Keratinocyte (primary cell): ENCODE results near the gene CNOT6. TPM values are rescaled to one million over a fixed set of nuclear protein-coding genes. Genes with fewer than 3 reads are reported as not detected.

Experiments
- DNase-seq: peaks from one replicate; pipeline ENCODE4 v3.0.0-alpha.2; 2011; ENCODE audit warnings: low read depth, missing footprints, low spot score
- FAIRE-seq: peaks from 2 replicates; lab custom pipeline; 2011; peaks lifted over from hg19 to GRCh38; lab: Jason Lieb, UNC
- H2AFZ ChIP-seq: 2 replicates; pipeline ENCODE4 v1.6.0; 2012; ENCODE audit warnings: low read length, control low read depth, inconsistent platforms; ENCODE audit not compliant: control insufficient read depth
- H3K27ac ChIP-seq: 2 replicates; pipeline ENCODE4 v1.5.1; 2011; ENCODE audit warnings: low read length; ENCODE audit not compliant: control insufficient read depth, insufficient read depth
- H3K27me3 ChIP-seq: 3 replicates; pipeline ENCODE4 v1.6.0; 2011; ENCODE audit warnings: low read length; ENCODE audit not compliant: control insufficient read depth, insufficient read depth; ENCODE audit errors: extremely low read depth
- H3K36me3 ChIP-seq, 2 experiments: 2 replicates in 1 of 2; 3 replicates in 1 of 2; pipeline ENCODE4 v1.5.1; 2011; ENCODE audit warnings: low read length in 2 of 2, mild to moderate bottlenecking in 1 of 2; ENCODE audit not compliant: control insufficient read depth in 2 of 2, insufficient read depth in 2 of 2; ENCODE audit errors: extremely low read depth in 1 of 2
- H3K4me1 ChIP-seq: 3 replicates; pipeline ENCODE4 v1.5.1; 2011; ENCODE audit warnings: low read length; ENCODE audit not compliant: control insufficient read depth, insufficient read depth; ENCODE audit errors: extremely low read depth
- H3K4me2 ChIP-seq: 3 replicates; pipeline ENCODE4 v1.6.0; 2011; ENCODE audit warnings: low read depth, low read length; ENCODE audit not compliant: control insufficient read depth, insufficient read depth; ENCODE audit errors: extremely low read depth
- H3K4me3 ChIP-seq, 3 experiments: fragments of 200-600 bp in 1 of 3; sonication (generic) in 1 of 3; 2 replicates in 2 of 3; 3 replicates in 1 of 3; pipeline ENCODE4 v1.5.1; 2011 to 2016; ENCODE audit warnings: low read length in 3 of 3, mild to moderate bottlenecking in 3 of 3, control low read depth in 2 of 3, inconsistent platforms in 1 of 3, low read depth in 1 of 3, mixed read lengths in 1 of 3, mixed run types in 1 of 3, moderate library complexity in 1 of 3; ENCODE audit not compliant: control insufficient read depth in 2 of 3, insufficient read depth in 2 of 3; ENCODE audit errors: extremely low read depth in 1 of 3
- H3K79me2 ChIP-seq: 2 replicates; pipeline ENCODE4 v1.6.0; 2012; ENCODE audit warnings: low read length; ENCODE audit not compliant: control insufficient read depth, insufficient read depth
- H3K9ac ChIP-seq: 3 replicates; pipeline ENCODE4 v1.6.0; 2011; ENCODE audit warnings: low read length; ENCODE audit not compliant: control insufficient read depth, insufficient read depth; ENCODE audit errors: extremely low read depth
- H3K9me1 ChIP-seq: 3 replicates; pipeline ENCODE4 v1.6.0; 2011; ENCODE audit warnings: low read length; ENCODE audit not compliant: control insufficient read depth, insufficient read depth; ENCODE audit errors: extremely low read depth
- H3K9me3 ChIP-seq: 2 replicates; pipeline ENCODE4 v1.5.1; 2012; ENCODE audit warnings: low read depth, low read length; ENCODE audit not compliant: control insufficient read depth
- H4K20me1 ChIP-seq: 3 replicates; pipeline ENCODE4 v1.6.0; 2011; ENCODE audit warnings: low read length; ENCODE audit not compliant: control insufficient read depth, insufficient read depth; ENCODE audit errors: extremely low read depth
- EZH2 ChIP-seq: IDR thresholded peaks from one replicate; pipeline ENCODE4 v1.6.1; 2012; ENCODE audit warnings: inconsistent platforms, mild to moderate bottlenecking, low read length, moderate library complexity
- dilution Hi-C: fragments of 300-500 bp; cut with MboI; formaldehyde crosslinking; loops from one replicate; pipeline ENCODE4 v1.7.0; 2020; ENCODE audit warnings: low sequenced_read_pairs; ENCODE audit not compliant: extremely low pct_ligation_motif_present
- polyA plus RNA-seq, 5 experiments: library from polyadenylated mRNA; depleted of rRNA in 3 of 5; stranded (reverse) in 3 of 5; stranded (forward) in 1 of 5; unstranded in 1 of 5; fragments of >200 nt; gene quantifications; 1 replicate in 1 of 5; 2 replicates in 3 of 5; 3 replicates in 1 of 5; pipeline versions ENCODE4 v1.2.1 to v1.2.3, GENCODE V29; 2011 to 2012; ENCODE audit warnings: missing spikeins in 2 of 5, low read depth in 1 of 5, low replicate concordance in 1 of 5
- TF ChIP-seq, protein P1 (sequence below), 3 experiments: IDR thresholded peaks in 1 of 3; conservative IDR thresholded peaks in 1 of 3; optimal IDR thresholded peaks in 1 of 3; 2 replicates in 2 of 3; 3 replicates in 1 of 3; pipeline versions ENCODE3 to v1.5.1; 2011; ENCODE audit warnings: low read length in 3 of 3, mild to moderate bottlenecking in 3 of 3, moderate library complexity in 2 of 3, control low read depth in 1 of 3, inconsistent platforms in 1 of 3; ENCODE audit not compliant: insufficient read depth in 2 of 3; ENCODE audit errors: extremely low read depth in 1 of 3

The CNOT6 gene
- polyA plus RNA-seq, 1 donor (not counting 4 experiments of a cell fraction or from before 2014, with no cell fraction given): 29.7 TPM

DNA sequence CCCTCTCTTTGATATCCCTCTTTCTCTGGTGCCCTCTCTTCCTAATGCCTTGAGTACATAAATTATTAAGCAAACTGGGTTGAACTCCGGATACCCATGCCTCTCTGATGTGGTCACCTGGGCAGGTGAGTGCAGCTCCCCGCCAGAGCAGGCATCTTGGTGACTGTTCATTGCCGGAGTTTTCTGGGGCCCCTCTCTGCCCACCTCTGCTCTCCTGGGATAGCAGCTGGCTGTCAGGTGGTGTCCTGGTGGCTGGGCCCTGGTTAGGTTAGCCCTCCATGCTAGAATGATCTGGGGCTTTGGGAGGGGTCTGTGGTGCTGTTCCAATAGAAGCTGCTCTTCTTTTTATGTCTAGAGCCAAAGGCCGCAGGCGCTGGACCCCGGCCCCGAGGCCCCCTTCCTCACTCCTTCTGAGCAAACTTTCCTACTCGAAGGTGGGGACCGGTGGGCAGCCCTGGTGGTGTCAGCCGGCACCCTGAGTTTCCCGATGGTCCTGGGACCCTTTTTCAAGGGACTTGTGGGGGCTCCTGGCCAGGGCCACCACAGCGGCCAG is 102.0 kb downstream of the CNOT6 start:
- Histone ChIP-seq H3K4me1 (no peaks in the 10 kb centered on the region), H3K9me1 (no peaks in the 10 kb centered on the region), H3K4me2 (no peak overlapping the region), H3K4me3 (no peak overlapping the region), H3K9ac (no peak overlapping the region), H4K20me1 (no peaks in the 10 kb centered on the region), H3K9me3 (no peaks in the 10 kb centered on the region), H3K27me3 (peaks cover 23% of the 10 kb centered on the region), H2AFZ (no peak overlapping the region), H3K79me2 (no peaks in the 10 kb centered on the region), H3K36me3 (no peaks in the 10 kb centered on the region), H3K27ac (no peak overlapping the region)
- FAIRE-seq (no peak), DNase-seq (no peak)
- dilution Hi-C loops: no loop called here
- TF ChIP-seq EZH2: no peak
- TF ChIP-seq, protein P1, sequence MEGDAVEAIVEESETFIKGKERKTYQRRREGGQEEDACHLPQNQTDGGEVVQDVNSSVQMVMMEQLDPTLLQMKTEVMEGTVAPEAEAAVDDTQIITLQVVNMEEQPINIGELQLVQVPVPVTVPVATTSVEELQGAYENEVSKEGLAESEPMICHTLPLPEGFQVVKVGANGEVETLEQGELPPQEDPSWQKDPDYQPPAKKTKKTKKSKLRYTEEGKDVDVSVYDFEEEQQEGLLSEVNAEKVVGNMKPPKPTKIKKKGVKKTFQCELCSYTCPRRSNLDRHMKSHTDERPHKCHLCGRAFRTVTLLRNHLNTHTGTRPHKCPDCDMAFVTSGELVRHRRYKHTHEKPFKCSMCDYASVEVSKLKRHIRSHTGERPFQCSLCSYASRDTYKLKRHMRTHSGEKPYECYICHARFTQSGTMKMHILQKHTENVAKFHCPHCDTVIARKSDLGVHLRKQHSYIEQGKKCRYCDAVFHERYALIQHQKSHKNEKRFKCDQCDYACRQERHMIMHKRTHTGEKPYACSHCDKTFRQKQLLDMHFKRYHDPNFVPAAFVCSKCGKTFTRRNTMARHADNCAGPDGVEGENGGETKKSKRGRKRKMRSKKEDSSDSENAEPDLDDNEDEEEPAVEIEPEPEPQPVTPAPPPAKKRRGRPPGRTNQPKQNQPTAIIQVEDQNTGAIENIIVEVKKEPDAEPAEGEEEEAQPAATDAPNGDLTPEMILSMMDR (optimal IDR thresholded peaks at IDR 0.05 in 1 of 3, IDR thresholded peaks at IDR 0.05 in 1 of 3, conservative IDR thresholded peaks at IDR 0.05 in 1 of 3; ENCODE audit: extremely low read depth in 1 of 3, insufficient read depth in 2 of 3, low read length in 3 of 3): no peak

DNA sequence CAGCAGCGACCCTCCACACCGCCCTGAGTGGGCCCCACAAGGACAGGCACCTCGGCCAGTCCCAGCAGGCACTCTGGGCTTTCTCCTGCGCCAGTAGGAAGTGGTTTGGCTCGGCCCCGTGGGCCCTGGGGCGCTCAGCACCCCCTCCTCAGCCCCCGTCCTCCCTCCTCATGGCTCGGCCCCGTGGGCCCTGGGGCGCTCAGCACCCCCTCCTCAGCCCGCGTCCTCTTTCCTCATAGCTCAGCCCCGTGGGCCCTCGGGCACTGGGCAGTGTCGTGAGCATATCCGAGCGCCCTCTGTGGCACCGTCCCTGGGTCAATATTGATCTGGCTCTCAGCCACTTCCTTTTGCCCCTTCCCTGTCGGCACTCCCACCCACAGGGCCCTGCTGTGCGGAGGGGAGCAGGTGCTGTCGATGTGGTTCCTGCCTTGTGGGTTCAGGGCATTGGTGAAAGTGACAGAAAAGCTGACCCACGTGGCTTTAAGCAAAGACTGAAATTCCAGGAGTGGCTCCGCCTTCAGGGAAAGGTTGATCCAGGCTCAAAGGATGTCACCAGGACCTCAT is 102.6 kb downstream of the CNOT6 start:
- peaks cover 17% of the 10 kb centered on the region for H3K27me3 ChIP-seq
- H2AFZ ChIP-seq: no peak overlapping the region
- H3K4me2 ChIP-seq: no peak overlapping the region
- no peaks in the 10 kb centered on the region for H3K79me2 ChIP-seq
- H3K4me3 ChIP-seq: no peak overlapping the region
- H3K9ac ChIP-seq: no peak overlapping the region
- no peaks in the 10 kb centered on the region for H4K20me1 ChIP-seq
- FAIRE-seq (no peak), DNase-seq (no peak)
- H3K36me3 ChIP-seq: no peaks in the 10 kb centered on the region
- H3K27ac ChIP-seq: no peak overlapping the region
- TF ChIP-seq EZH2: no peak
- TF ChIP-seq, protein P1 (optimal IDR thresholded peaks at IDR 0.05 in 1 of 3, IDR thresholded peaks at IDR 0.05 in 1 of 3, conservative IDR thresholded peaks at IDR 0.05 in 1 of 3; ENCODE audit: extremely low read depth in 1 of 3, insufficient read depth in 2 of 3, low read length in 3 of 3): no peak
- dilution Hi-C loops: no loop called here
- no peaks in the 10 kb centered on the region for H3K9me1 ChIP-seq
- H3K9me3 ChIP-seq: no peaks in the 10 kb centered on the region
- no peaks in the 10 kb centered on the region for H3K4me1 ChIP-seq
